GM21515 (cell line): ENCODE results near the gene CFB.
A peak's percentile ranks its signal among the peaks of the same experiment; 100 is the strongest.
"Not testable (repeated sequence)": the region's sequence is repeated elsewhere in the genome, so short reads cannot be mapped to it uniquely, and the experiment has no call there.

Source experiments
- ATAC-seq: cut with Tn5 transposase; IDR thresholded peaks from one replicate; pipeline ENCODE4 v1.9.1; 2021; ENCODE audit not compliant: unreplicated experiment

CFB gene

GRCh38 chr6:31945507-31946369, at the start of gene CFB:
Gene CFB, plus strand, starts transcription at chr6:31946095. Its CDS starts 127 bp downstream, at chr6:31946222.
- no peak for ATAC-seq

- no peak for ATAC-seq
Measured at GRCh38 chr6:31896493-31896855, 49.4 kb upstream of the CFB start.

- ATAC-seq = no peak
Measured at GRCh38 chr6:31896856-31897611, 48.9 kb upstream of the CFB start.

- ATAC-seq = peak; percentile 47
Measured at GRCh38 chr6:31897612-31898382, 48.1 kb upstream of the CFB start, which contains the start of gene EHMT2. Gene EHMT2, minus strand, starts transcription at chr6:31897698. Its CDS starts 21 bp downstream, at chr6:31897677.

GRCh38 chr6:31898383-31899011, 47.4 kb upstream of the CFB start:
- no peak for ATAC-seq

- no peak for ATAC-seq
Measured at GRCh38 chr6:31899215-31899614, 46.7 kb upstream of the CFB start.

- ATAC-seq = no peak
Measured at GRCh38 chr6:31899882-31900722, 45.8 kb upstream of the CFB start.

GRCh38 chr6:31900917-31901414, 44.9 kb upstream of the CFB start:
- ATAC-seq = no peak

GRCh38 chr6:31901415-31901952, 44.4 kb upstream of the CFB start:
- ATAC-seq = no peak

- no peak for ATAC-seq
Measured at GRCh38 chr6:31901953-31902643, 43.8 kb upstream of the CFB start, which contains the start of gene ZBTB12. Gene ZBTB12, minus strand, starts transcription at chr6:31902086. Its CDS starts 781 bp downstream, at chr6:31901305.

- ATAC-seq = no peak
Measured at GRCh38 chr6:31903957-31904356, 41.9 kb upstream of the CFB start.

- ATAC-seq = no peak
Measured at GRCh38 chr6:31905041-31905440, 40.9 kb upstream of the CFB start.

- no peak for ATAC-seq
Measured at GRCh38 chr6:31906122-31906521, 39.8 kb upstream of the CFB start.

- not testable (repeated sequence) for ATAC-seq
Measured at GRCh38 chr6:31906727-31907126, 39.2 kb upstream of the CFB start.

- no peak for ATAC-seq
Measured at GRCh38 chr6:31907158-31907813, 38.6 kb upstream of the CFB start.

- not testable (repeated sequence) for ATAC-seq
Measured at GRCh38 chr6:31908255-31908654, 37.6 kb upstream of the CFB start.

GRCh38 chr6:31908791-31909190, 37.1 kb upstream of the CFB start:
- ATAC-seq = peak; percentile 81

- ATAC-seq = not testable (repeated sequence)
Measured at GRCh38 chr6:31909298-31909697, 36.6 kb upstream of the CFB start.
